A549 (cell line): Measurements from ENCODE around the gene COL28A1.

Experiments
- CTCF ChIP-seq: fragments of >200 bp; sonication (Bioruptor Twin); formaldehyde crosslinking; IDR thresholded peaks from 3 replicates; pipeline ENCODE4 v1.5.1; 2016
- EP300 ChIP-seq, 2 experiments: fragments of >200 bp; sonication (Bioruptor Twin); formaldehyde crosslinking; IDR thresholded peaks; 2 replicates in 1 of 2; 3 replicates in 1 of 2; pipeline ENCODE4 v1.6.1; 2016 to 2017
- MAZ ChIP-seq: fragments of 150-350 bp; IDR thresholded peaks from 2 replicates; pipeline ENCODE4 v1.6.1; 2014; ENCODE audit warnings: antibody characterized with exemption, low read depth, low read length, borderline replicate concordance

GRCh38 chr7:7330997-7331396 lies 204.7 kb downstream of the COL28A1 start:
- no peak for TF ChIP-seq EP300 (IDR thresholded peaks at IDR 0.05)
- no peak for TF ChIP-seq MAZ
- no peak for TF ChIP-seq CTCF
